ENCODE measurements around the gene KLHL29. TPM values are rescaled to one million over a fixed set of nuclear protein-coding genes. Genes with fewer than 3 reads are reported as not detected.

KLHL29 gene
- total RNA-seq, 1 donor from 2014 or later = 8.4 TPM

GRCh38 chr2:23695214-23695889 is 310.4 kb downstream of the KLHL29 start:
- H3K9me3 Mint-ChIP-seq = peaks cover 7% of the 10 kb centered on the region
- H3K27ac Mint-ChIP-seq (ENCODE audit: unreplicated experiment) = no peak overlapping the region
- H3K27me3 Mint-ChIP-seq (ENCODE audit: low read depth) = no peaks in the 10 kb centered on the region
- peaks cover 17% of the 10 kb centered on the region for H3K4me1 Mint-ChIP-seq
- H3K4me3 Mint-ChIP-seq = no peak overlapping the region
- H3K36me3 Mint-ChIP-seq (ENCODE audit: low read depth) = peaks cover 24% of the 10 kb centered on the region
- DNase-seq (ENCODE audit: low read depth, low spot score) = no peak
- TF ChIP-seq CTCF (conservative IDR thresholded peaks at IDR 0.05) = no peak

GRCh38 chr2:23695890-23696751 is 311.1 kb downstream of the KLHL29 start:
- Mint-ChIP-seq H3K4me3 (no peak overlapping the region), H3K9me3 (peaks cover 10% of the 10 kb centered on the region), H3K27ac (ENCODE audit: unreplicated experiment) (no peak overlapping the region), H3K27me3 (ENCODE audit: low read depth) (no peaks in the 10 kb centered on the region), H3K36me3 (ENCODE audit: low read depth) (peaks cover 32% of the 10 kb centered on the region), H3K4me1 (peaks cover 10% of the 10 kb centered on the region)
- DNase-seq (ENCODE audit: low read depth, low spot score) = no peak
- TF ChIP-seq CTCF (conservative IDR thresholded peaks at IDR 0.05) = no peak

- no peak for DNase-seq (ENCODE audit: low read depth, low spot score)
- Mint-ChIP-seq H3K27ac (ENCODE audit: unreplicated experiment) (no peak overlapping the region), H3K27me3 (ENCODE audit: low read depth) (no peaks in the 10 kb centered on the region), H3K4me3 (no peak overlapping the region), H3K4me1 (peaks cover 10% of the 10 kb centered on the region), H3K9me3 (peaks cover 11% of the 10 kb centered on the region), H3K36me3 (ENCODE audit: low read depth) (peaks cover 33% of the 10 kb centered on the region)
- TF ChIP-seq CTCF (conservative IDR thresholded peaks at IDR 0.05) = no peak
Observed at GRCh38 chr2:23696752-23697045, 311.7 kb downstream of the KLHL29 start.

- peaks cover 33% of the 10 kb centered on the region for H3K36me3 Mint-ChIP-seq (ENCODE audit: low read depth)
- no peak for TF ChIP-seq CTCF (conservative IDR thresholded peaks at IDR 0.05)
- H3K4me3 Mint-ChIP-seq = peak overlapping the region; percentile 25
- DNase-seq (ENCODE audit: low read depth, low spot score) = no peak
- H3K4me1 Mint-ChIP-seq = peaks cover 10% of the 10 kb centered on the region
- H3K9me3 Mint-ChIP-seq = peaks cover 11% of the 10 kb centered on the region
- peak overlapping the region; percentile 48 for H3K27ac Mint-ChIP-seq (ENCODE audit: unreplicated experiment)
- H3K27me3 Mint-ChIP-seq (ENCODE audit: low read depth) = no peaks in the 10 kb centered on the region
Observed at GRCh38 chr2:23697256-23698075, 312.5 kb downstream of the KLHL29 start.

GRCh38 chr2:23698116-23698693 is 313.2 kb downstream of the KLHL29 start:
- H3K4me1 Mint-ChIP-seq = peaks cover 10% of the 10 kb centered on the region
- H3K4me3 Mint-ChIP-seq = no peak overlapping the region
- no peak for DNase-seq (ENCODE audit: low read depth, low spot score)
- no peak for TF ChIP-seq CTCF (conservative IDR thresholded peaks at IDR 0.05)
- no peaks in the 10 kb centered on the region for H3K27me3 Mint-ChIP-seq (ENCODE audit: low read depth)
- peak overlapping the region; percentile 95 for H3K27ac Mint-ChIP-seq (ENCODE audit: unreplicated experiment)
- peaks cover 11% of the 10 kb centered on the region for H3K9me3 Mint-ChIP-seq
- H3K36me3 Mint-ChIP-seq (ENCODE audit: low read depth) = peaks cover 36% of the 10 kb centered on the region
